Skeletal muscle tissue (tissue), 4 donors: ENCODE measurements around the gene C17orf107. TPM values are rescaled to one million over a fixed set of nuclear protein-coding genes. Genes with fewer than 3 reads are reported as not detected.

Experiments used
- H3K27ac ChIP-seq: one replicate; pipeline ENCODE4 v1.7.0; 2013; ENCODE audit warnings: mild to moderate bottlenecking, low read depth, low read length, inconsistent platforms
- H3K27me3 ChIP-seq, 3 donors: one replicate each; pipeline ENCODE4 v1.7.0; 2013; ENCODE audit warnings: low read length in 3 of 3; ENCODE audit not compliant: control insufficient read depth in 3 of 3, insufficient read depth in 3 of 3
- H3K36me3 ChIP-seq, 3 donors: one replicate each; pipeline ENCODE4 v1.7.0; 2013; ENCODE audit warnings: low read length in 3 of 3; ENCODE audit not compliant: control insufficient read depth in 3 of 3, insufficient read depth in 3 of 3
- H3K4me1 ChIP-seq, 3 donors: one replicate each; pipeline ENCODE4 v1.7.0; 2013; ENCODE audit warnings: low read length in 3 of 3, mild to moderate bottlenecking in 3 of 3; ENCODE audit not compliant: control insufficient read depth in 3 of 3, insufficient read depth in 3 of 3
- H3K4me3 ChIP-seq, 3 donors: one replicate each; pipeline ENCODE4 v1.7.0; 2013; ENCODE audit warnings: low read length in 3 of 3
- H3K9ac ChIP-seq, 3 donors: one replicate each; pipeline ENCODE4 v1.7.0; 2013; ENCODE audit warnings: low read length in 3 of 3, mild to moderate bottlenecking in 3 of 3, moderate library complexity in 2 of 3, low read depth in 1 of 3
- H3K9me3 ChIP-seq, 3 donors: one replicate each; pipeline ENCODE4 v1.7.0; 2013; ENCODE audit warnings: low read length in 3 of 3; ENCODE audit not compliant: control insufficient read depth in 3 of 3
- total RNA-seq: library from RNA; depleted of rRNA; stranded (reverse); fragments of >200 nt; gene quantifications from one replicate; pipeline ENCODE4 v1.2.3, GENCODE V29; 2014
- donor health status: Osteomylitis.

Gene C17orf107
- total RNA-seq, 1 donor from 2014 or later, result 2.6 TPM

GRCh38 chr17:4870855-4871254 lies 28.5 kb upstream of the C17orf107 start:
- H3K27ac ChIP-seq, result no peak overlapping the region
- H3K9me3 ChIP-seq, result no peaks in the 10 kb centered on the region
- H3K4me1 ChIP-seq, result no peaks in the 10 kb centered on the region
- peaks cover 0 to 5% (median 0%) of the 10 kb centered on the region in 3 donors for H3K36me3 ChIP-seq
- no peak overlapping the region for H3K4me3 ChIP-seq
- H3K9ac ChIP-seq, result no peak overlapping the region
- no peaks in the 10 kb centered on the region for H3K27me3 ChIP-seq

GRCh38 chr17:4872786-4873185 lies 26.6 kb upstream of the C17orf107 start:
- Histone ChIP-seq H3K9ac (no peak overlapping the region), H3K4me3 (no peak overlapping the region), H3K9me3 (no peaks in the 10 kb centered on the region), H3K27ac (no peak overlapping the region), H3K4me1 (no peaks in the 10 kb centered on the region), H3K27me3 (no peaks in the 10 kb centered on the region), H3K36me3 (peaks cover 0 to 6% (median 0%) of the 10 kb centered on the region in 3 donors)

GRCh38 chr17:4877089-4877488 lies 22.2 kb upstream of the C17orf107 start:
- H3K27me3 ChIP-seq, result no peaks in the 10 kb centered on the region
- H3K36me3 ChIP-seq, result peaks cover 11 to 19% (median 15%) of the 10 kb centered on the region in 3 donors
- no peaks in the 10 kb centered on the region for H3K9me3 ChIP-seq
- H3K27ac ChIP-seq, result no peak overlapping the region
- no peak overlapping the region for H3K9ac ChIP-seq
- H3K4me1 ChIP-seq, result peaks cover 0 to 3% (median 0%) of the 10 kb centered on the region in 3 donors
- no peak overlapping the region for H3K4me3 ChIP-seq

- Histone ChIP-seq H3K9ac (no peak overlapping the region), H3K27me3 (no peaks in the 10 kb centered on the region), H3K4me3 (no peak overlapping the region), H3K36me3 (peaks cover 19 to 21% (median 20%) of the 10 kb centered on the region in 3 donors), H3K4me1 (peaks cover 0 to 3% (median 0%) of the 10 kb centered on the region in 3 donors), H3K27ac (no peak overlapping the region), H3K9me3 (no peaks in the 10 kb centered on the region)
Observed at GRCh38 chr17:4879601-4880000, 19.7 kb upstream of the C17orf107 start.

GRCh38 chr17:4880857-4881256 lies 18.5 kb upstream of the C17orf107 start:
- Histone ChIP-seq H3K9ac (no peak overlapping the region), H3K27ac (no peak overlapping the region), H3K9me3 (no peaks in the 10 kb centered on the region), H3K4me3 (no peak overlapping the region), H3K4me1 (peaks cover 0 to 3% (median 0%) of the 10 kb centered on the region in 3 donors), H3K27me3 (no peaks in the 10 kb centered on the region), H3K36me3 (peaks cover 31 to 34% (median 33%) of the 10 kb centered on the region in 3 donors)

GRCh38 chr17:4881761-4882555 lies 17.4 kb upstream of the C17orf107 start:
- peaks cover 0 to 3% (median 0%) of the 10 kb centered on the region in 3 donors for H3K4me1 ChIP-seq
- peaks cover 42 to 44% (median 42%) of the 10 kb centered on the region in 3 donors for H3K36me3 ChIP-seq
- peak overlapping the region in 2 of 3 donors; percentile 25 to 43 for H3K9ac ChIP-seq
- H3K9me3 ChIP-seq, result no peaks in the 10 kb centered on the region
- no peak overlapping the region for H3K4me3 ChIP-seq
- H3K27ac ChIP-seq, result no peak overlapping the region
- no peaks in the 10 kb centered on the region for H3K27me3 ChIP-seq

- Histone ChIP-seq H3K4me3 (no peak overlapping the region), H3K36me3 (peaks cover 40 to 46% (median 40%) of the 10 kb centered on the region in 3 donors), H3K27me3 (no peaks in the 10 kb centered on the region), H3K9me3 (no peaks in the 10 kb centered on the region), H3K27ac (no peak overlapping the region), H3K9ac (no peak overlapping the region), H3K4me1 (peaks cover 0 to 3% (median 0%) of the 10 kb centered on the region in 3 donors)
Observed at GRCh38 chr17:4884489-4884888, 14.8 kb upstream of the C17orf107 start.

- H3K4me3 ChIP-seq, result no peak overlapping the region
- no peaks in the 10 kb centered on the region for H3K9me3 ChIP-seq
- no peak overlapping the region for H3K27ac ChIP-seq
- peaks cover 52 to 58% (median 58%) of the 10 kb centered on the region in 3 donors for H3K36me3 ChIP-seq
- H3K9ac ChIP-seq, result no peak overlapping the region
- H3K4me1 ChIP-seq, result peaks cover 0 to under 1% (median 0%) of the 10 kb centered on the region in 3 donors
- no peaks in the 10 kb centered on the region for H3K27me3 ChIP-seq
Observed at GRCh38 chr17:4886830-4887229, 12.5 kb upstream of the C17orf107 start.

GRCh38 chr17:4887581-4887980 lies 11.8 kb upstream of the C17orf107 start:
- Histone ChIP-seq H3K9me3 (no peaks in the 10 kb centered on the region), H3K27me3 (no peaks in the 10 kb centered on the region), H3K4me1 (no peaks in the 10 kb centered on the region), H3K27ac (no peak overlapping the region), H3K36me3 (peaks cover 57 to 63% (median 59%) of the 10 kb centered on the region in 3 donors), H3K9ac (no peak overlapping the region), H3K4me3 (no peak overlapping the region)
